Measurements from ENCODE around the gene OXA1L.

Gene OXA1L

GRCh38 chr14:22812744-22813143 is 46.3 kb downstream of the OXA1L start:
- H3K4me3 ChIP-seq (replicated peaks; ENCODE audit: insufficient read depth, low read length) = no peak overlapping the region
- no peak for DNase-seq (ENCODE audit: low read depth in 1 of 2, low spot score in 1 of 2)
- no peak overlapping the region for H3K27ac ChIP-seq (replicated peaks)
- no peaks in the 10 kb centered on the region for H3K27me3 ChIP-seq (ENCODE audit: insufficient read depth, poor library complexity, severe bottlenecking)
- no peak for TF ChIP-seq REST (IDR thresholded peaks at IDR 0.05; ENCODE audit: insufficient replicate concordance, low read depth)
- TF ChIP-seq POLR2AphosphoS5 (IDR thresholded peaks at IDR 0.05; ENCODE audit: low read depth) = no peak
- TF ChIP-seq SPI1 (IDR thresholded peaks at IDR 0.05; ENCODE audit: borderline replicate concordance, low read depth) = no peak
- TF ChIP-seq GABPA (IDR thresholded peaks at IDR 0.05; ENCODE audit: low read depth) = no peak
- no peak for TF ChIP-seq CTCF (IDR thresholded peaks at IDR 0.05; ENCODE audit: insufficient read depth, low read length)

GRCh38 chr14:22813145-22813544 is 46.7 kb downstream of the OXA1L start:
- no peak overlapping the region for H3K4me3 ChIP-seq (replicated peaks; ENCODE audit: insufficient read depth, low read length)
- no peak overlapping the region for H3K27ac ChIP-seq (replicated peaks)
- no peak for DNase-seq (ENCODE audit: low read depth in 1 of 2, low spot score in 1 of 2)
- no peaks in the 10 kb centered on the region for H3K27me3 ChIP-seq (ENCODE audit: insufficient read depth, poor library complexity, severe bottlenecking)
- TF ChIP-seq CTCF (IDR thresholded peaks at IDR 0.05; ENCODE audit: insufficient read depth, low read length) (no peak), POLR2AphosphoS5 (IDR thresholded peaks at IDR 0.05; ENCODE audit: low read depth) (no peak), GABPA (IDR thresholded peaks at IDR 0.05; ENCODE audit: low read depth) (no peak), REST (IDR thresholded peaks at IDR 0.05; ENCODE audit: insufficient replicate concordance, low read depth) (no peak), SPI1 (IDR thresholded peaks at IDR 0.05; ENCODE audit: borderline replicate concordance, low read depth) (no peak)

- TF ChIP-seq SPI1 (IDR thresholded peaks at IDR 0.05; ENCODE audit: borderline replicate concordance, low read depth) = no peak
- TF ChIP-seq POLR2AphosphoS5 (IDR thresholded peaks at IDR 0.05; ENCODE audit: low read depth) = no peak
- no peak for TF ChIP-seq GABPA (IDR thresholded peaks at IDR 0.05; ENCODE audit: low read depth)
- no peak for TF ChIP-seq CTCF (IDR thresholded peaks at IDR 0.05; ENCODE audit: insufficient read depth, low read length)
- no peak for TF ChIP-seq REST (IDR thresholded peaks at IDR 0.05; ENCODE audit: insufficient replicate concordance, low read depth)
- H3K27me3 ChIP-seq (ENCODE audit: insufficient read depth, poor library complexity, severe bottlenecking) = no peaks in the 10 kb centered on the region
- H3K4me3 ChIP-seq (replicated peaks; ENCODE audit: insufficient read depth, low read length) = no peak overlapping the region
- H3K27ac ChIP-seq (replicated peaks) = no peak overlapping the region
- DNase-seq (ENCODE audit: low read depth in 1 of 2, low spot score in 1 of 2) = no peak
Observed at GRCh38 chr14:22814373-22814772, 47.9 kb downstream of the OXA1L start.
